Measurements from ENCODE around the gene LRRC38.
A peak's percentile ranks its signal among the peaks of the same experiment; 100 is the strongest.
"Not testable (repeated sequence)": the region's sequence is repeated elsewhere in the genome, so short reads cannot be mapped to it uniquely, and the experiment has no call there.

Gene LRRC38

GRCh38 chr1:13513895-13514546, at the start of gene LRRC38:
LRRC38 (minus strand) TSS chr1:13514003; CDS start chr1:13513593, 410 bp downstream.
- peak; percentile 6 for DNase-seq

GRCh38 chr1:13562981-13563380, 49.2 kb upstream of the LRRC38 start:
- not testable (repeated sequence) for DNase-seq

GRCh38 chr1:13560541-13560940, 46.7 kb upstream of the LRRC38 start:
- DNase-seq, result no peak

GRCh38 chr1:13556224-13556764, 42.5 kb upstream of the LRRC38 start:
- no peak for DNase-seq

- no peak for DNase-seq
Measured at GRCh38 chr1:13554798-13555197, 41.0 kb upstream of the LRRC38 start.

GRCh38 chr1:13550663-13551062, 36.9 kb upstream of the LRRC38 start:
- DNase-seq, result no peak

GRCh38 chr1:13549521-13549920, 35.7 kb upstream of the LRRC38 start:
- DNase-seq, result no peak

GRCh38 chr1:13549021-13549420, 35.2 kb upstream of the LRRC38 start:
- no peak for DNase-seq

- no peak for DNase-seq
Measured at GRCh38 chr1:13548281-13548680, 34.5 kb upstream of the LRRC38 start.

- no peak for DNase-seq
Measured at GRCh38 chr1:13546791-13547190, 33.0 kb upstream of the LRRC38 start.

GRCh38 chr1:13544221-13544556, 30.4 kb upstream of the LRRC38 start:
- no peak for DNase-seq

GRCh38 chr1:13543451-13544220, 29.8 kb upstream of the LRRC38 start:
- no peak for DNase-seq

GRCh38 chr1:13541435-13542215, 27.8 kb upstream of the LRRC38 start:
- DNase-seq, result no peak

- no peak for DNase-seq
Measured at GRCh38 chr1:13540866-13541265, 27.1 kb upstream of the LRRC38 start.

- no peak for DNase-seq
Measured at GRCh38 chr1:13539683-13540082, 25.9 kb upstream of the LRRC38 start.

- no peak for DNase-seq
Measured at GRCh38 chr1:13538832-13539231, 25.0 kb upstream of the LRRC38 start.

GRCh38 chr1:13536571-13536970, 22.8 kb upstream of the LRRC38 start:
- DNase-seq, result no peak

- DNase-seq, result no peak
Measured at GRCh38 chr1:13535227-13535626, 21.4 kb upstream of the LRRC38 start.

- no peak for DNase-seq
Measured at GRCh38 chr1:13528320-13528719, 14.5 kb upstream of the LRRC38 start.

- DNase-seq, result no peak
Measured at GRCh38 chr1:13523780-13524477, 10.1 kb upstream of the LRRC38 start.

GRCh38 chr1:13520985-13521384, 7.2 kb upstream of the LRRC38 start:
- no peak for DNase-seq

GRCh38 chr1:13517193-13517812, 3.5 kb upstream of the LRRC38 start:
- peak; percentile 8 for DNase-seq

All from activated CD4-positive, alpha-beta T cell treated with anti-CD3 and anti-CD28 coated beads, Interleukin-2, amount 50 U/mL, for 16 hours (primary cell).